DMS79 (cell line): Measurements from ENCODE around the gene DHRS4L2.
A peak's percentile ranks its signal among the peaks of the same experiment; 100 is the strongest.
"Not testable (repeated sequence)": the region's sequence is repeated elsewhere in the genome, so short reads cannot be mapped to it uniquely, and the experiment has no call there.

Experiments used
- DNase-seq: peaks from one replicate; lab custom pipeline; 2025; lab: John Stamatoyannopoulos, UW

The DHRS4L2 gene

GRCh38 chr14:24018978-24019377 is 30.2 kb downstream of the DHRS4L2 start:
- not testable (repeated sequence) for DNase-seq

DNA sequence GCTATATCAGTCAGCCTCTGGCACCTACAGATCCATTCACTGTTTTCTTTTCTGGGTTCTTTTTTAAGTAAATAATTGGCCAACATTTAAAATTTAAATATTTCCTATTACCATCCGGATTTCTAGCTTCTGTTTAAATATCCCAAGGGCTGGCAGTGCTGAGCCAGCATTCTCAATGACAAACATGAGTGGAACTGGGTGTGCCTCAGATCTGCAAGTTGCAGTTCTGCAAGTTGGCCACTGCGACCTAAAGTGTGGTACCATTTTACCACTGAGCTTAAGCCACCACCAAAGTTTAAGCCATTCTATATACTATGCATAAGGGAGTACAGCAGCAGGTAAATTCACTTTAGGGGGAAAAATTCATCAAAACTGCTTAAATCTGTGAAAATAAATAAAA is 31.2 kb downstream of the DHRS4L2 start:
- DNase-seq = not testable (repeated sequence)

GRCh38 chr14:24020520-24020919 is 31.8 kb downstream of the DHRS4L2 start:
- DNase-seq = not testable (repeated sequence)

DNA sequence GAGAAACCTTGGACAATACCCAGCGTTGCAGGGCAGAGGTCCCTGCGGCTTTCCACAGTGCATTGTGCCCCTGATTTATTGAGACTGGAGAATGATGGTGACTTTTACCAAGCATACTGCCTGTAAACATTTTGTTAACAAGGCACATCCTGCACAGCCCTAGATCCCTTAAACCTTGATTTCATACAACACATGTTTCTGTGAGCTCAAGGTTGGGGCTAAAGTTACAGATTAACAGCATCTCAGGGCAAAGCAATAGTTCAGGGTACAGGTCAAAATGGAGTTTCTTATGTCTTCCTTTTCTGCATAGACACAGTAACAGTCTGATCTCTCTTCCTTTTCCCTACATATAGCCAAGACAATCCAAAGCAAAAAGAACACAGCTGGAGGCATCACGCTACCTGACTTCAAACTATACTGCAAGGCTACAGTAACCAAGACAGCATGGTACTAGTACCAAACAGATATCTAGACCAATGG is 36.2 kb downstream of the DHRS4L2 start:
- not testable (repeated sequence) for DNase-seq

GRCh38 chr14:24029687-24030086 is 41.0 kb downstream of the DHRS4L2 start:
- DNase-seq = not testable (repeated sequence)

DNA sequence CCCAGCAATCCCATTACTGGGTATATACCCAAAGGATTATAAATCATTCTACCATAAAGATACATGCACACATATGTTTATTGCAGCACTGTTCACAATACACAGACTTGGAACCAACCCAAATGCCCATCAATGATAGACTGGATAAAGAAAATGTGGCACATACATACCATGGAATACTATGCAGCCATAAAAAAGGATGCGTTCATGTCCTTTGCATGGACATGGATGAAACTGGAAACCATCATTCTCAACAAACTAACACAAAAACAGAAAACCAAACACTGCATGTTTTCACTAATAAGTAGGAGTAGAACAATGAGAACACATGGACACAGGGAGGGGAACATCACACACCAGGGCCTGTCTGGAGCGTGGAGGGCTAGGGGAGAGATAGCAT is 42.6 kb downstream of the DHRS4L2 start:
- not testable (repeated sequence) for DNase-seq

DNA sequence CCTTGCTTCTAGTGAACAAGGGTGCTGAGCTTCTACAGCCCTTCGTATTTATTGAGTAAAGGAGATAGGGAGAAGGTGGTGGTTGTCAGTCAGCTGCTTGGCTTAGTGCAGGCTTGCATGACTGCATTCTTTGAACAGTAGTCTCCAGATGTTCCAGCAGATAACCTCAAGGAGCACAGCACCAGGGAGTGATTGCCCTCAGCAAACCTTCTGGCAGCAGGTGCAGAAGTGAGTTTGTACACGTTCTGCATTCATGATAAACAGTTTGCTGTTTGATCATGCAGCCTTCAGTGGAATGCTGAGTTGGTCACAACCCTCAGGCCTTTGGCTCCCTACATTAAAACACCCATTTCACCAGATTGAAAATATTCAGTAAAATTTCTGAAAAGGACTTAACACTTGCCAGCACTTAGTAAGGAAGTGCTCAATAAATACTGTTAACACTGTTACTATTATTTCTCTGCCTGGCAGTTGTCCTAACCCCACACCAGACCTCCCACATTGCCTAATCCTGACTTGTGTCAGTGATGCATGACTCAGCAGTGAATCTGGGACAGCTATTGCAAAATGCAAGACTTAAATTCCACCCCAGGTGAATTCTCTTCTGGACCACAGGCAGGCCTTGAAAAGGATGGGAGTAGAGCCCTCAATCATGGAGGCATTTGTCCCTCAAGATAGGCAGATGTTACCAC is 44.1 kb downstream of the DHRS4L2 start:
- DNase-seq = no peak

GRCh38 chr14:24035769-24036168 is 47.0 kb downstream of the DHRS4L2 start:
- peak; percentile 48 for DNase-seq

GRCh38 chr14:24036169-24036962 is 47.6 kb downstream of the DHRS4L2 start:
- peak; percentile 76 for DNase-seq

GRCh38 chr14:24036963-24037657 is 48.4 kb downstream of the DHRS4L2 start:
- not testable (repeated sequence) for DNase-seq

GRCh38 chr14:24037658-24038037 is 48.9 kb downstream of the DHRS4L2 start:
- DNase-seq = no peak

DNA sequence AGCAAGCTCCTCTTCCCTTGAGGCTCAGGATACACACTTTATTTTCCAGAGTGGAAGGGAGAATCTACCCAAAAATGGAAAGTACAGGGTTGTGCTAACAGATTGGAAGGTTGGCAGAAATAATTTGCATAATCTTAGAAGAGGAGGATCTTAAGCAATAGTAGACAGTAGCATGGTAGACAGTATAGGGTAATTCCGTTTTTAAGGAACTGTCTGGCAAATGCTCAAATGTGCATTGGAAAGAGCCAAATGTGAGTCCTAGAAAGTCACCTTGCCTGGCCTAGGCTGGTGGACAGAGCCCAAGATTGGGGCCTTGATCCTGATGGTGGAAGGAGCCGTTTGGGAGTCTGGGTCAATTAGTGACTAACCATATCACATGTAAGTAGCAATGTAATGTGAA is 50.0 kb downstream of the DHRS4L2 start:
- no peak for DNase-seq

DNA sequence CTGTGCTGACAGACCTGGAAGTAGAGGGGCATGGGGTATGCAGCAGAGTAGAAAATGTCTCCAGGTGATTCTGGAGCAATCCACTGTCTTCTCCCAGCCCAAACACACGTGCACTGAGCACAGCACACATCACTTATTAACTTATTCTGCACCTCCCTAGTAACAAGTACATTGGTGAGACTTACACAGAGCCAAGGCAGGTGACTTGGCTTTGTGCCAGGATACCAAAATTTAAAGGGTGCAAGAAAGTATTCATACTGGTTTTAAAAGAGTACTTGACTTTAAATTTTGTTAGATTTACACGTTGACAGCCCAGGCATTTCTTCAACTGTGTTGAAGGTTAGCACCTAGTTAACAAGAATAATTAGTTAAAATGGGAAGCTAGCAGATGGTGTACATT is 52.0 kb downstream of the DHRS4L2 start:
- no peak for DNase-seq

DNA sequence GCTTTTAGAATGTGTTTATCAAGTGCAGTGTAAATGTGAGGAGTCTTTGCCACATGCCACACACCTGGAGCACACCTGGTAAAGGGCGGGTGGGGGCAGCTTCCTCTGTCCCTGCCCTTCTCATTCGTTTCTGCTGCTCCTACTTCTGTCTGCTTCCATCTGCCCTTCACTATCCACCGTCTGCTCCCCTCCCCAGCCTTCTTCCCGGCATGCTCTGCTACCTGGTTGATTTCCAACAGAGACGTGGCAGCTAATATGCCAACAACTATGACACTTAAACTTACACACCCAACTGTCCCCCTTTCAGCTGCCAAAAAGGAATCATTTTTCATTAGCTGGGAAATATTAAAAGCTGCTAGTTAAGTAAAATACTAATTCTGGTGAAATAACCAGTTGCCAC is 54.0 kb downstream of the DHRS4L2 start:
- no peak for DNase-seq

GRCh38 chr14:24049002-24049401 is 60.3 kb downstream of the DHRS4L2 start:
- DNase-seq = not testable (repeated sequence)

- DNase-seq = not testable (repeated sequence)
These were observed 62.0 kb downstream of the DHRS4L2 start for GRCh38 chr14:24050753-24051152.

DNA sequence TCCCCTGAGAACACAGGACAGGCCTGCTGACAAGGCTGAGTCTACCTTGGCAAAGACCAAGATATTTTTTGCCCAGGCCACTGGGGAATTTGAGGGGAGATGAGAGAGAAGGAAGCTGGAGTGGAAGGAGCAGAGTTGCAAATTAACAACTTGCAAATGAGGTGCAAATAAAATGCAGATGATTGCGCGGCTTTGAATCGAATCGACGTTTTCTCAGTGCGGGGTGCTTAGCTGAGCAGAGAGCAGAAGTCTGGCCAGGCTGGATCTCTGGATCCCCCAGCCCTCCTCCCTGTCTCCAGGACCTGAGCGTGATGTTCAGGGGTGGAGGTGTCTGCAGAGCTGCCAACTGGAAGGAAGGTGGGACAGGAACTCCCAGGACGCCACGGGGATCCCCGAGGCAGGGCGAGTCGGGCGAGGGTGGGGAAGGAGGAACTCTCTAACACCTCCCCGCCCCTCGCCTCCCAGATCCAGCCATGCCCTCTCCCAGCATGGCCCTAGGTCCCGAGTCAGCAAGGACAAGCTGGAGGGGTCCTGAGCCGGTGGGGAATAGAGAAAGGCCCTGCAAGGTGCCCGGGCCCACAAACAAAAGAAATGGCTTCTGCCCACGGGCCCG is 62.6 kb downstream of the DHRS4L2 start:
- DNase-seq = peak; percentile 50

- DNase-seq = peak; percentile 57
These were observed 63.3 kb downstream of the DHRS4L2 start, which contains the start of gene CARMIL3 for GRCh38 chr14:24051789-24052655. TSS of gene CARMIL3 (plus strand) at chr14:24052009. CDS start at chr14:24052154, 145 bp downstream.

DNA sequence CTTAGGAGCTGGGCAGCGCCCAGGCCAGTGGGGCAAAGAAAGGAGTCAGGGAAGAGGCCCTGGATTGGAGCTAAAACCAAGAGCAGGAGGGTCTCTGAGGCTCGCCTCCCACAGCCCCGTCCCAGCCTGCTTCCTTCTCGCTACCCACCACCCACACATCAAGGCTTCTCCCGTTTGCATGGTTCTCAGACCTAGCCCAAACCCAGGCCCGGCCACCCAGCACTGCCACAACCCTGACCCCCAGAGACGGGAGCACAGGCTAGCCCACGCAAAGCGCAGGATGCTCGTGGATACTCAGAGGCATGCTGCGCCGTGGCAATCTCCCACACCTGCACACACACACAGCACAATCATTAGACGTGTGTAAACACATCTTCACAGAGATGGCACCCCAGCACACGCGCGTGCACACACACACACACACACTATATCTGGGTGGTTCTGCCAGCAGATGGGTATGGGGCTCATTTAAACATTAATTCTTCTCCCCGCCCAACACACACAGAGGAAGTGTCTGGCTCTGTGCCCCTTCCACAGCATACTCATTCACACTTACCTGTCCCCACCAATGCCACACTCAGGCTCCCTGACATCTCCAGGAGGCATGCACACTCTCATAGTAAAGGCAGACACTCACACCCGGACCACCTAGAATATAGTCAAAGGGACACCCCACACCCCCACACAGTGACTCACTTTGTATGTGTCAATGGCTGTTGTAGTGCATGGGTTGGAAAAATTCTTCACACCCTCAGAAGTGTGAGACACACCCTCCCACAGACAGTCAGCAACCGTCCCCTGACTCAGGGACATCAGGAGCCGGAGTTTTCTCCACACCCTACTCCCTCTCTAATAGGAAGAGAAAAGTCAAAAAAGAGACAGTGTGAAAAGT is 64.2 kb downstream of the DHRS4L2 start:
- DNase-seq = no peak
